ENCODE measurements around the gene FOXRED1.
"Not testable (repeated sequence)": the region's sequence is repeated elsewhere in the genome, so short reads cannot be mapped to it uniquely, and the experiment has no call there.

FOXRED1 gene
- long read RNA-seq, donor 1, transcript FOXRED1-201 (11 exons, 1,970 nt) = major isoform, 6 of 13 reads
- long read RNA-seq, donor 1, partial matches to known transcripts = 5 of 13 reads
- long read RNA-seq, donor 1, other reads (novel, unspliced or antisense) = 0 of 13 reads
- long read RNA-seq, donor 2, partial matches to known transcripts = 0 of 4 reads
- long read RNA-seq, donor 2, other reads (novel, unspliced or antisense) = 0 of 4 reads
- long read RNA-seq, donor 3, partial matches to known transcripts = 0 of 3 reads
- long read RNA-seq, donor 3, other reads (novel, unspliced or antisense) = 0 of 3 reads
- long read RNA-seq, donor 4, partial matches to known transcripts = 0 of 7 reads
- long read RNA-seq, donor 4, other reads (novel, unspliced or antisense) = 0 of 7 reads
- long read RNA-seq, donor 5, partial matches to known transcripts = 0 of 3 reads
- long read RNA-seq, donor 5, other reads (novel, unspliced or antisense) = 0 of 3 reads
- long read RNA-seq, donor 6, partial matches to known transcripts = 0 of 5 reads
- long read RNA-seq, donor 6, other reads (novel, unspliced or antisense) = 0 of 5 reads
- long read RNA-seq, donor 7, transcript FOXRED1-201 (11 exons, 1,970 nt) = major isoform, 6 of 9 reads
- long read RNA-seq, donor 7, partial matches to known transcripts = 0 of 9 reads
- long read RNA-seq, donor 7, other reads (novel, unspliced or antisense) = 0 of 9 reads
- long read RNA-seq, donor 8, partial matches to known transcripts = 0 of 4 reads
- long read RNA-seq, donor 8, other reads (novel, unspliced or antisense) = 0 of 4 reads

DNA sequence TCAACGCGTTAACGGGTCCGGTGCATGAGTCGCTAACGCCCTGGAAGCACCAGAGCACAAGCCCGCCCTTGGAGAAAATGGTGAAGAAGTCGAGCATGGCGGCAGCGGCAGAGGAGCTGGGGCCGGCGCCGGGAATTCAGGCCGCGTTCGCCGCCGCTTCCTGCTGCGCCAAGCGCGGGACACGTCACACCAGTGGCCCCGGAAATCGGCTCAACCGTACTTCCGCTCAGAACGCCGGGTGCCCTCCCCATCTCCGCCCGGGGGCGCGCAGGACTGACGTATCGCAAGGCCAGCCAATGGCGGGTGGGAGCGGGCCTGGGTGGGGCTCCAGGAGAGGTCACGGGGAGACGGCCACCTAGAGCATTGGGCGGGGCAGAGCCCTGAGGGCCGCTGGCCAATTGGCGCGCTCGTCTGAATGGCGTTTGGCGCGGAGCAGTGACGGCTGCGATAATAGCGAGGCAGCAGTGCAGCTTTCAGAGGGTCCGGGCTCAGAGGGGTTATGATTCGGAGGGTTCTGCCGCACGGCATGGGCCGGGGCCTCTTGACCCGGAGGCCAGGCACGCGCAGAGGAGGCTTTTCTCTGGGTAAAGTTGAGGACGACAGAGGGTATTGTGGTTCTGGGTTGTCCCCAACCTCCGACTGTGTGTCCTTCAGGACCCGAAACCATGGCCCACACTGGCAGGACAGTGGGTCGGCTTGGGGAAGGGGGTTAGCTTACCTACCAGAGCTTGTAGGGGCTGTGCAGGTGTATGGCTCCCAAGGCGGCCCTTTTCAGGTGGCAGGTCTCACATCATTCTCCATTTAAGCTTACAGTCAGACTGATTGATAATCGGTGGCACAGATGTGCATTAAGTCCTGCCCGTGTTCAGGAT, at the start of gene FOXRED1, which contains the start of gene SRPRA:
TSS of gene FOXRED1 (plus strand) at position 447 of the 872 bp plus-strand sequence. CDS start at position 500, 53 bp downstream.
TSS of gene SRPRA (minus strand) at position 188 of the 872 bp plus-strand sequence. CDS start at position 97, 91 bp downstream.
- DNase-seq = peak; percentile 88

DNA sequence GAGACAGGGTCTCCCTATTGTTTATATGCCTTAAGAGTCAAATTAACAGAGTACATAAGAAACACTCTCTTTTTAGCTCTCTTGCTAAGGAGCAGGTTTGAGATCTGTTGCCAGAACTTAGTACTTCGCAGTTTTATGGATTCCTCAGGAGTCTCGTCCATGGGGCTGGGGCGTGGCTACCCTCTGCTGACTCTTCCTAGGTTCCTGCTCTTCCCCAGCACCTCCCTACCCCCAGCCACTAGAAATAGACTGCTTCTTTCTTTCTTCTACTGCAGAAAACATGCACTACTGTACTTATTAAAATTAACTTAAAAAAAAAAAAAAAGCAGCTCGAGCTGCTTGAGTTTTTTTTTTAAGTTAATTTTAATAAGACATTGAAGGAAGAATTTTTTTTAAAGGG, 49.4 kb upstream of the FOXRED1 start:
- no peak for DNase-seq

DNA sequence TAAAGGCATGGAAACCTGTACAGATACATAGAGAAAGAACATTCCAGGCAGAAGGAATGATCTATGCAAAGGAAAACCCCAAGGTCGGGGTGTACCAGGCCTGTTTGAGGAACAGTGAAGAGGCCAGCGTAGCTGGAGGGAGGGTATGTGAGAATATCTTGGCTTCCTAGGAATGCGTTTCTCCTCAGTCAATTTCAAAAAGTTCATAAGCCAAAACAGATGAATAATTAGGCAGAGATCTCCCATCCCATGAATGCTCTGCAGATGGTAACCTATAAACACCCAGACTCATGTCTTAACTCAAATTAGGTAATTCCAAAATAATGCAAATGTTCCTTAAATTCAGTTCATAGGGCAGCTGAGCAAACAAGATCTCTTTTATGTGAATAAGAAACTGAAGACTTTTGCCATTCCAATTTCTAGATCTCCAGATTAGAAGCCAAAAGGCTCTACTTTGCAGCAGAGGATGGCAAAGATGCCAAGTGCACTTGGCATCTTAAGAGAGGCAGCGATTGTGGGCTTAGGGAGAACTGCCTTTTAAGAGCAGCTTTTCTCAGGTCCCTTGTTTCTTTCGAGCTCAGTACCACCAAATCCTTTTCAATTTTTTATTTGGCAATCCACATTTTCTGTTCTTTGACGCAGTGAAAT, 44.2 kb upstream of the FOXRED1 start:
- DNase-seq = no peak

DNA sequence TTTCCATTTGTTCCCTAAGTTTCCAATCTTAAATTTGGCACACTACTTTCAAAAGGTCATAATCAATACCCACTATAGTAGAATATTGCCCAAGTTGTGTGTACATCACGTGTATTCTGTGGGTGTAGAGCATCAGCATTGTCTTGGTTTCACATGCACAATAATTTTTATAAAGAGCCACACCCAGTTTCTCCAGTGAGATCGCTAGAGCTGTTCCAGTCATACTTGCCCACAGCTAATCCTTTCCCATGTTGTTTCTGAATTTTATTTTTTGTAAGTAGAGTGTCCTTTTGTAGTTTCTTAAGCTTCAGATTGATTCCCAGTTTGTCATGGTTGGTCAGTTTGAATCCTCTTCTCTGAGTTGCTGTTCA, 43.7 kb upstream of the FOXRED1 start:
- DNase-seq = no peak

DNA sequence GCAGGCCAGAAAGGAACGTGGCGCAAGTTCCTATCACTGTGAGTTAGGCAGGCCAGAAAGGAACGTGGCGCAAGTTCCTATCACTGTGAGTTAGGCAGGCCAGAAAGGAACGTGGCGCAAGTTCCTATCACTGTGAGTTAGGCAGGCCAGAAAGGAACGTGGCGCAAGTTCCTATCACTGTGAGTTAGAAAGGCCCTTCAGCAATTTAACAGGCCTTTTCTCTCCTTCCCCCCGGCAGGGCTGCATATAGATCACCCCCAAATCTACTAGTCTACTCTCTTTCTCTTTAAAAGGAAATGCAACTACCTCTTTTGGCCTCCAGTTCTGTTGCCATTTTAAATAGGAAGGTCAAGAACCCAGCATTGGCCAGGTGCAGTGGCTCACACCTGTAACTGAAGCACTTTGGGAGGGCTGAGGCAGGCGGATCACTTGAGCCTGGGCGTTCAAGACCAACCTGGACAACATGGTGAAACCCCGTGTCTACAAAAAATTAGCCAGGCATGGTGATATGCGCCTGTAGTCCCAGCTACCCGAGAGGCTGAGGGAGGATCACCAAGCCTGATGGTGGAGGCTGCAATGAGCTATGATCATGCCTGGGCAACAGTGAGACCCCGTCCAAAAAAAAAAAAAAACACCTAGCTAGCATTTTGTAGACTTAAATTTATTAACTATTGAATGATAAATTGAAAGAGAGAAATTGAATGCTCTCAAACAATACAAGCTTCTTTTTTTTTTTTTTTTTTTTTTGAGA, 42.4 kb upstream of the FOXRED1 start:
- DNase-seq = no peak

DNA sequence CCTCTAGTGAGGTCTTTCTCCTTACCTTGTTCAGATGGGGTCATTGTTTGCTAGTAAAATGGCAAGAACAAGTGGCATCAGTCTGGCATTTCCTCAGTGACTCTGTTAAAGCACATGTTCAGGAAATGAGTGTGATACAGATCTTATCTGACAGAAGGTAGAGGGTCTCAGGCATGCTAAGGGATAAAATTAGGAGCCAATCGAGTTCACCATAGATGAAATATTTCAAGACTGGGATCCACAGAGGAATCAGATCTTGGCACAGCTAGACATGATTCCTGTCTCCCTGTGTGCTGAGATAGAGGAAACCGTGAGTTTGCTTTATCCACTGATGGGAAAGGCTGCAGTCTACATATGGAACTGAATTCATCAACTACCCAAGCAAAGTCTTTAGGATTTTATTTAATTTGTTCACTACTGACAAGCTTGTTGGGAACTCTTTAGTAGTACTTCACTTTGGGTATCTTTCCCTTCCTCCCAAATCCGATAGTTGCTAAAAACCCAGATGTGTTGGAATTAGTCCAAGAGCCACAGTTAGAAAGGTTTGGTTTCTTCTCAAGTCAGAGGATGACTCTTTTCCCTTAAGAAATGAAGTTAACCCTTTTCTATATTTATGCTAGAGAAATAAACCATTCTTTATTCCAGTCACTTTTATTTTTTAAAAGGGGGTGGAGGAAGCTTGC, 39.0 kb upstream of the FOXRED1 start:
- DNase-seq = no peak

DNA sequence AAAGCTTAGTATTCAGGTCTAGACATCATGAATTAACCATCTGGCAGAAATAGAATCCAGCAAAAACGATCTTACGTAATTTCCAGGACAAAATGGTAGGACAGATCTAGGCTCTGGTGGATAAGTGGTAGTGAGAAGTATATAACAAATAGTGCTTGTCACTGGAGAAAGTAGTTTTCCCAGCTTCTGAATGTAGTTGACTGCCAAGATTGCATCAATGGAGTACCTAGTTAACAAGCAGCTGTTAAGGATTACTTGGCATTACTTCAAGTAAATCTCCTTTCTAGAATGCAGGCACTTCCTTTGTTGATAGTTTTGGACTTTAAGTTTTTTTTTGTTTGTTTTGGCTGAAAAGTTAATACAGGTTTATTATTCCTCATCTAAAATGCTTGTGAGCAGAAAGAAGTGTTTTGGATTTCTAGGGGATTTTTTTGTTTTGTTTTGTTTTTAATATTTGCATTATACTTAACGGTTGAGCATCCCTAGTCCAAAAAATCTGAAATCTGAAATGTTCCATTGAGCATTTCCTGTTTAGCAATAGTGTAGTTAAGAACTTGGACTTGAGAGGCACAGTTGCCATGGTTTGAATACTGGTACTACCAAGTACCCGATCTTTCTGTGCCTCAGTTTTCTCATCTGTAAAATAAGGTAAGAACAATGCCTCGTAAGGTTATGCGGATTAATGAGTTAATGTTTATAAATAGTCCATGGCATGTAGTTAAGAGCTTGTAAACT, 37.1 kb upstream of the FOXRED1 start:
- DNase-seq = no peak

DNA sequence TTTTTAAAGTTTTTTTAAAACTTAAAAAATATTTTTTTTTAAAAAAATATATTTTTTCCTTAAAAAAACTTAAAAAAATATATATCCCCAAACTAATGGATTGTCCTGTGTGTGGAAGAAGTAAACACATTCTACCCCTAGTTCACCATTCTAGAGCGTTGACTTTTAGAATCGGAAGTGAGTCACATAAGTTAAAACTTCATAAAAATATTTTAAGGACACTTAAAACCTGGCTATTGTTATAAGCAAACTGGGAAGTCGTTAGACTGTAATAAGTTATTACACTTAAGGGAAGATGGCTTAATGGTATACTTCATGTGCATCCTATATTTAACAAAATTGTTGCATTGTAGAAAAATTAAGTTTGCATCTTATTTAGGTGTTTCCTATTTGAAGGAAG, 36.3 kb upstream of the FOXRED1 start:
- DNase-seq = no peak

DNA sequence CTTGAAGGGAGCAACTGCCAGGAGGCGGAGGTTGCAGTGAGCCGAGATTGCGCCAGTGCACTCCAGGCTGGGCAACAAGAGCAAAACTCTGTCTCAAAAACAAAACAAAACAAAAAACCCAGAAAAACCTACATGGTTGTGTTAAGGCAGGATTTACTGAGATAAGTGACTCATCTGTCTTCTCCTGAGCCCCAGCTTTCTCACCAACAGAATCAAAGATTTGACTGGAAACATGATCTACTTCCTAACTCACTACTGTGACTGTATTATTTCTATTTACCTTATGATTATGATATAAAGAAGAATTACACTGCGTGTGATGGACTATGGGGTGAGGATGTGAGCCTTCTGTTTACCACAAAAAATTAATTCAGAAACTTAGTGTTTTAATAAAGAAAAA, 35.6 kb upstream of the FOXRED1 start:
- DNase-seq = no peak

DNA sequence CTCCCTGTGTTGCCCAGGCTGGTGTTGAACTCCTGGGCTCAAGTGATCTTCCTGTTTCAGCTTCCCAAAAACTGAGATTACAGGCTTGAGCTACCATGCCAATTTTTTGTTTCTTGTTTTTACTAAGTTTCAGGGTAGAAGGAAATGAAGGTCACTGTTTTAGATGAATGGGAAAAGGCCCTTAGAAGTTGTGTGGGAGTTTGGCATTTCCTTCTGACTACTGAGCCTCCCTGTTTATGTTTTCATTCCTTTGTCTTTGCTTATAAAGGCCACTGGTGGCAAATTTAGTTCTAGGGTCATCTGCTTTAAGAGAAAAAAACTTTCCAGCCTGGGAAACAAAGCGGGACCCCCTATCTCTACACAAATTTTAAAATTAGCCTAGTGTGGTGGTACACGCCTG, 22.3 kb upstream of the FOXRED1 start:
- no peak for DNase-seq

DNA sequence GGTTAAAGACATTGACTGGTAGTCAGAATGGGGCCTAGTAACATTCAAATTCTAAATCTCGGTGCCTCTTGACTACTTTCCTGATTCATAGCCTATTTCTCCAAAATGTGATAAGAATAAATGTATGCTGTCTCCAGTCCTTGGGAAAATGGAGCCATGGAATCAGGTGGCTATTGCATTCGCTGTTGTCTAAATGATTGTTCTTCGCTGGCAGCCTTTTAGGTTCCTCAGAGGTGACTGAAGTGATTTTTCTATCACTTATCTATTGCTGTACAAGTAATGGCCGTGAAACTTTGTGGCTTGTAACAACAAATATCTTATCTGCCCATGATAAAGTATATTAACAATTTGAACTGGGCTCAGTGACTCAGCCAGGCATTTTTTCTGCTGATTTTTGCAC, 15.7 kb upstream of the FOXRED1 start:
- DNase-seq = no peak

DNA sequence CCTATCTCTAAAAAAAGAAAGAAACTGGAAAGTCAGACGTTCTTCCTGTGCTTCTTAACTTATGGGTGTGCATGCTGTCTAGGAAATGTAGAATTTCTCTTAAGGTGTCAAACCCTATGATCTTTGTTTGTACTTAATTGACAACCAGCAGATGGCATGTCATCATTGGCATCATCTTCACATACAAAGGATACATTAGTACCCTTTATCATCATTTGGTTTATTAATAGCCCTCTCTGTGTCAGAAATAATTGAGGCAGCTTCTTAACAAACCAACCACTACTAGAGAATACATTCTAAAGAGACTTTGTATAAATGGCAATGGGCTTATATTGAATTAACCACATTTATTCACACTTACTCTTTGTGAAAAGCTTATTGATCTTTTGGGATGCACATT, 14.1 kb upstream of the FOXRED1 start:
- no peak for DNase-seq

DNA sequence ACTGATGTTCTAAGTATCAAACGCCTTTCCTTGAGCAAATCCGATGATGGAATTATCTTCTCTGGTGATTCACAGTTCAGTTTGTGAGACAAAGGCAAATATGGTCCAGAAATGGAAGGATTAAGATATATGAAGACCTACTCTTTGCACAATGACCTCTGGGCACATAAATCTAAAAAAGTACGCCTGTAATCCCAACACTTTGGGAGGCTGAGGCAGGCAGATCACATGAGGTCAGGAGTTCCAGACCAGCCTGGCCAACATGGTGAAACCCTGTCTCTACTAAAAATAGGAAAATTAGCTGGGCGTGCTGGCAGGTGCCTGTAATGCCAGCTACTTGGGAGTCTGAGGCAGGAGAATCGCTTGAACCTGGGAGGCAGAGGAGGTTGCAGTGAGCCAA, 13.4 kb upstream of the FOXRED1 start:
- not testable (repeated sequence) for DNase-seq

DNA sequence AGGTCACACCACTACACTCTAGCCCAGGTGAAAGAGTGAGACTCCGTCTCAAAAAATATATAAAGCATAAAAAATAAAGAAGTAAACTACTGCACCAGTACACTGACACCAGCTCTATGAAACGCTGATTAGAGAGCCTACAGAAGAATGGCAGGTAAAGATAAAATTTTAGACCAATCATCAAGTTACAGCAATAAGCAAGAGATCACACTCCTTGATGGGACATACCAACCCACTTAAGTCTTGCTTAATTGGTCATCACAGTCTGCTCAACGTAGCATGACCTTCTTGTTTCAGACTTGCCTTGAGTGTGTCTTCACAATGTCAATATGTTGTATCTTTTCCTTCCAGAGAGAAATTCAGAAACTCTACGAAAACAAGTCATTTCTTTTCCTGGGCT, 12.7 kb upstream of the FOXRED1 start:
- DNase-seq = no peak

DNA sequence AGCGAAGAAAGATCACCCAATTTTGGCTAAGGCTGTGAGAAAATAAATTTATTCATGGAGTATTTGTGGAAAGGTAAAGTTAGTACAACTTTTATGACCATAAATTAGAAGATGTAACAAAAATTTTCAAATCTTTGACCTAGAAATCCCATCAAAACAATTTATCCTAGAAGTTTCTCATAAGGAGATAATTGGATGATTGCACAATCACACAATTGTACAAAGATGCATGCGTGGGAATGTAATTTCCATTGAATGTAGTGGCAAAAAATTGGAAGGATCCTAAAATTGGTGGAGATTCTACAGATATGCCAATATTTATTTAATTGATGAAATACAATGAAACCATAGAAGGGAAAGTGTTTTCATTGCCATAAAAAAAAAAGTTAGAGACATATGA, 11.8 kb upstream of the FOXRED1 start:
- DNase-seq = no peak

DNA sequence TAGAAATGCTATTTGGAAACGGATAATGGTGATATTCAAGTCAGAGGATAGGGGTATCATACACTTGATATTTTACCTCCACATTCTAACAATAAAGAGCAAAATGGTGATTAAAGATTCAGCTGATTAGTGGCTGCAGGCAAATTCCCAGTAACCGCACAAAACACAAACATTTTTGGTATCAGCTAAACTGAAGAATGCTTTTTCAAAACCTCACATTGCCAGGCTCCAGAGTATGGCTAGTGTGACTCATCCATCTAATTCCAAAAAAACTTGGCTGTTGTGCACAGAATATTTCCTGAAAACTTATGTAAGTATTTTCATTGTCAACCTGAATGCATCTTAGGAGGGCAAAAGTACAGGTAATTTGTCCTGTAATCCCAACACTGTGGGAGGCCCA, 11.2 kb upstream of the FOXRED1 start:
- no peak for DNase-seq

DNA sequence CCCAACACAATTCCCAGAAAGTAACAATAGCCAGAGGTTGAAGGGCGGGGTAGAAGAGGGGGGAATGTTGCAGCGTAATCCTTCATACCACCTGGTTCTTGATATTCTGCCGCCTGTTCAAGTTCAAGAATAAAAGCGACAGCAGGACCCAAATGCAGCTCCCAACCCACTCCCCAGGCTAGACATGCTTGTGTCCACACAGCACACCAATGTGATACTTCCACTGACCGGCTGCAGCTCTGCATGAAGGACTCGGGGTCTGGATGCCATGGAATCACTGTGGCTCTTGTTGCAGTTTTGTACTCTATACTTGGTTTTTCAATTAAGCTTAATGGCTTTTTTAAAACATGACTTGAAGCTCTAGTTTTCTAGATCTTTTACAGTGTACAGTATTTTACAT, 6.7 kb upstream of the FOXRED1 start:
- DNase-seq = no peak

DNA sequence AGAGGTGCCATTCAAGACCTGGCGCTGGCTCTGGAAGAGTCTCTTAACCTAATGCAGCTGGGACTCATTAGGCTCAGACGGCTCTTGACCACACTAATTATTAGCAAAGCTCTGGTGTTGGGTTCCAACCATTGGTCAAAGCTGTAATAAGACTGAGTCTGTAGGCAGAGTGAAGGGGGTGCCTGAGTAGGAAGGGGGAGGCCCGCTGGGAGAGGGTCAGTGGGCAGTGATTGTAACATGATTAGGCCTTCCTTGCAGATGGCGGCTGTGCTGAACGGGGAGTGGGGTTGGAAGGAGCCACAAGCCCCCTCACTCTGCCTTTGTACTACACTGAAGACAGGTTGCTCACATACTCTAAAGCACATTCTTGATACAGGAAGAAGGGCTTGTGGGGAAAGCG, 5.5 kb upstream of the FOXRED1 start:
- DNase-seq = no peak

DNA sequence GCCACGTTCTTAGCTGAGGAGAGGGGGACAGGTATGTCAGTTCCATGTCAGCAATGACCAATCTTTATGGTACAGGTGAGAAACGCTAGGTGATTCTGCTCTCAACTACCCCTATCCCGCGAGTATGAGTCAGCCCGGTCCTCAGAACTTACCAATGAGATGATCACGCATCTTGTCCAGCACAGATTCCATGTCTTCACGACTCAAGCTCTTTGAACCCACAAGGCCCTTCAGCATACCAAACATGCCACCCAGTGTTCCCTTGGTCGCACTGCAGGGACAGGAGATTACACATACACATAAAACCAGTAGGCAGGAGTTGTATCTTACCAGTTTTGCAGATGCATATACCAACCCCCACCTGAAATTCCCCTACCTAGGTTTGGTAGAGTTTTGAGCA, 3.1 kb upstream of the FOXRED1 start:
- no peak for DNase-seq

DNA sequence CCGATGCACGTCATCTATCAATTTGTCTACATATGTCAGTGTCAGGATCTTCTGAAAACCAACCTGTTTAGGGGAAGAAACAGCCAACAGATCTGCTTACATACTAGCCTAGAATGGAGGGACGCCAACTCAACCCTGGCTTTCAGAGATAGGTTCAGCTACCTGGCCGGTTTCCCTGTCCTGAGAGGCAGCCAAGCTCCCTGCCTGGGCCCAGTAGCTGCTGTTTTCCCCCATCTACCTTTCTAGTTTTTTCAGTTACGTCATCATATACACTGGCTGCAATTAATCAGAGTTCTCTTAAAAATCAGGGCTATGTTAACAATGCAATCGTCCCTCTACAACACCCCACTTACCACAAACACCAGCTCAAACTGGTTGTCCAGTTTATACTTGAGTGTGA, 1.3 kb upstream of the FOXRED1 start:
- DNase-seq = no peak
